LNCaP clone FGC (cell line): ENCODE results near the gene CKS2.
"Not testable (repeated sequence)": the region's sequence is repeated elsewhere in the genome, so short reads cannot be mapped to it uniquely, and the experiment has no call there.

Source experiments
- DNase-seq: peaks from one replicate; pipeline ENCODE4 v3.0.0-alpha.2; 2011; ENCODE audit warnings: low read depth
- H3K4me3 ChIP-seq: 2 replicates; pipeline ENCODE4 v1.5.1; 2011; ENCODE audit warnings: mild to moderate bottlenecking, low read depth, low read length, control low read depth
- CTCF ChIP-seq: IDR thresholded peaks from 2 replicates; pipeline ENCODE4 v1.5.1; 2012; ENCODE audit warnings: mild to moderate bottlenecking; ENCODE audit not compliant: control insufficient read depth, insufficient read depth; ENCODE audit errors: extremely low read depth

The CKS2 gene

GRCh38 chr9:89278997-89279739, 31.8 kb upstream of the CKS2 start:
- no peak for DNase-seq
- TF ChIP-seq CTCF = peak; percentile 76
- H3K4me3 ChIP-seq = no peak overlapping the region

- H3K4me3 ChIP-seq = no peak overlapping the region
- TF ChIP-seq CTCF = no peak
- no peak for DNase-seq
Observed at GRCh38 chr9:89281106-89281505, 29.9 kb upstream of the CKS2 start.

- DNase-seq = not testable (repeated sequence)
Observed at GRCh38 chr9:89282248-89282968, 28.6 kb upstream of the CKS2 start.

GRCh38 chr9:89284076-89284475, 26.9 kb upstream of the CKS2 start:
- no peak overlapping the region for H3K4me3 ChIP-seq
- no peak for DNase-seq
- no peak for TF ChIP-seq CTCF

More at GRCh38 chr9:89282248-89282968, 28.6 kb upstream of the CKS2 start:
- not testable (repeated sequence) for H3K4me3 ChIP-seq

GRCh38 chr9:89291741-89292140, 19.3 kb upstream of the CKS2 start:
- no peak for TF ChIP-seq CTCF
- H3K4me3 ChIP-seq = no peak overlapping the region
- no peak for DNase-seq

- DNase-seq = no peak
- no peak overlapping the region for H3K4me3 ChIP-seq
- no peak for TF ChIP-seq CTCF
Observed at GRCh38 chr9:89293014-89293413, 18.0 kb upstream of the CKS2 start.

- H3K4me3 ChIP-seq = no peak overlapping the region
- DNase-seq = no peak
- no peak for TF ChIP-seq CTCF
Observed at GRCh38 chr9:89295400-89295799, 15.6 kb upstream of the CKS2 start.

- not testable (repeated sequence) for H3K4me3 ChIP-seq
Observed at GRCh38 chr9:89301996-89302395, 9.0 kb upstream of the CKS2 start.

More at GRCh38 chr9:89301996-89302395, 9.0 kb upstream of the CKS2 start:
- DNase-seq = not testable (repeated sequence)
